ENCODE measurements around the gene ADD2. TPM values are rescaled to one million over a fixed set of nuclear protein-coding genes. Genes with fewer than 3 reads are reported as not detected.

Gene ADD2
- total and polyA plus RNA-seq, 2 experiments from 2014 or later: 34.6 to 223 TPM

DNA sequence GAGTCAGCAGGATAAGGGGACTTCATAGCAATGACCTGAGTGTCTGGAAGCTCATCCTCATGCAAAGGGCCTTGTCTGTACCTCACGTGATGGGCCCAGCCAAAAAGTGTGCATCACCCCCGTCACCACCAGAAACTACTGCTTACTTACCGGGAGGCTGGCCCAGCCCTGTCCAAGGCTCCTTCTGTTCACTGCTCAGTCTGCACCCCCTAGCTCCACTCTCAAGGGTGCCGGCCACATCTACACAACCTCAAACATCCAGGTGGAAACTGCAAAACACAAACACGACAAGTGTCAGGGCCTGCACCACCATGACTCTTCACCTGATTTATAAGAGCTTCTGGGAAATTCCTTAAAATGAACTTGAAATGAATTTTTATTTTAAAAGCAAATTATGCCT, 55.1 kb downstream of the ADD2 start:
- TF ChIP-seq POLR2AphosphoS5 (IDR thresholded peaks at IDR 0.05; ENCODE audit: low read depth) (no peak), ZNF331 (CRISPR knock-in tag; IDR thresholded peaks at IDR 0.05; ENCODE audit: low read depth) (no peak), NANOG (IDR thresholded peaks at IDR 0.05; ENCODE audit: borderline replicate concordance) (no peak), EZH2phosphoT487 (IDR thresholded peaks at IDR 0.05; ENCODE audit: unreplicated experiment) (no peak), ZNF114 (CRISPR knock-in tag; IDR thresholded peaks at IDR 0.05) (no peak), EZH2 (IDR thresholded peaks at IDR 0.05; ENCODE audit: low read depth, unreplicated experiment) (no peak), JUNB (IDR thresholded peaks at IDR 0.05; ENCODE audit: unreplicated experiment) (no peak), STAT1 (IDR thresholded peaks at IDR 0.05; ENCODE audit: unreplicated experiment) (no peak), CREB1 (CRISPR knock-in tag; IDR thresholded peaks at IDR 0.05; ENCODE audit: low read depth) (no peak)
- TF ChIP-seq, protein P1, sequence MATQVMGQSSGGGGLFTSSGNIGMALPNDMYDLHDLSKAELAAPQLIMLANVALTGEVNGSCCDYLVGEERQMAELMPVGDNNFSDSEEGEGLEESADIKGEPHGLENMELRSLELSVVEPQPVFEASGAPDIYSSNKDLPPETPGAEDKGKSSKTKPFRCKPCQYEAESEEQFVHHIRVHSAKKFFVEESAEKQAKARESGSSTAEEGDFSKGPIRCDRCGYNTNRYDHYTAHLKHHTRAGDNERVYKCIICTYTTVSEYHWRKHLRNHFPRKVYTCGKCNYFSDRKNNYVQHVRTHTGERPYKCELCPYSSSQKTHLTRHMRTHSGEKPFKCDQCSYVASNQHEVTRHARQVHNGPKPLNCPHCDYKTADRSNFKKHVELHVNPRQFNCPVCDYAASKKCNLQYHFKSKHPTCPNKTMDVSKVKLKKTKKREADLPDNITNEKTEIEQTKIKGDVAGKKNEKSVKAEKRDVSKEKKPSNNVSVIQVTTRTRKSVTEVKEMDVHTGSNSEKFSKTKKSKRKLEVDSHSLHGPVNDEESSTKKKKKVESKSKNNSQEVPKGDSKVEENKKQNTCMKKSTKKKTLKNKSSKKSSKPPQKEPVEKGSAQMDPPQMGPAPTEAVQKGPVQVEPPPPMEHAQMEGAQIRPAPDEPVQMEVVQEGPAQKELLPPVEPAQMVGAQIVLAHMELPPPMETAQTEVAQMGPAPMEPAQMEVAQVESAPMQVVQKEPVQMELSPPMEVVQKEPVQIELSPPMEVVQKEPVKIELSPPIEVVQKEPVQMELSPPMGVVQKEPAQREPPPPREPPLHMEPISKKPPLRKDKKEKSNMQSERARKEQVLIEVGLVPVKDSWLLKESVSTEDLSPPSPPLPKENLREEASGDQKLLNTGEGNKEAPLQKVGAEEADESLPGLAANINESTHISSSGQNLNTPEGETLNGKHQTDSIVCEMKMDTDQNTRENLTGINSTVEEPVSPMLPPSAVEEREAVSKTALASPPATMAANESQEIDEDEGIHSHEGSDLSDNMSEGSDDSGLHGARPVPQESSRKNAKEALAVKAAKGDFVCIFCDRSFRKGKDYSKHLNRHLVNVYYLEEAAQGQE (IDR thresholded peaks at IDR 0.05; ENCODE audit: unreplicated experiment): no peak
- TF ChIP-seq, protein P2, sequence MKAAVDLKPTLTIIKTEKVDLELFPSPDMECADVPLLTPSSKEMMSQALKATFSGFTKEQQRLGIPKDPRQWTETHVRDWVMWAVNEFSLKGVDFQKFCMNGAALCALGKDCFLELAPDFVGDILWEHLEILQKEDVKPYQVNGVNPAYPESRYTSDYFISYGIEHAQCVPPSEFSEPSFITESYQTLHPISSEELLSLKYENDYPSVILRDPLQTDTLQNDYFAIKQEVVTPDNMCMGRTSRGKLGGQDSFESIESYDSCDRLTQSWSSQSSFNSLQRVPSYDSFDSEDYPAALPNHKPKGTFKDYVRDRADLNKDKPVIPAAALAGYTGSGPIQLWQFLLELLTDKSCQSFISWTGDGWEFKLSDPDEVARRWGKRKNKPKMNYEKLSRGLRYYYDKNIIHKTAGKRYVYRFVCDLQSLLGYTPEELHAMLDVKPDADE (IDR thresholded peaks at IDR 0.05): no peak
- TF ChIP-seq, protein P3, sequence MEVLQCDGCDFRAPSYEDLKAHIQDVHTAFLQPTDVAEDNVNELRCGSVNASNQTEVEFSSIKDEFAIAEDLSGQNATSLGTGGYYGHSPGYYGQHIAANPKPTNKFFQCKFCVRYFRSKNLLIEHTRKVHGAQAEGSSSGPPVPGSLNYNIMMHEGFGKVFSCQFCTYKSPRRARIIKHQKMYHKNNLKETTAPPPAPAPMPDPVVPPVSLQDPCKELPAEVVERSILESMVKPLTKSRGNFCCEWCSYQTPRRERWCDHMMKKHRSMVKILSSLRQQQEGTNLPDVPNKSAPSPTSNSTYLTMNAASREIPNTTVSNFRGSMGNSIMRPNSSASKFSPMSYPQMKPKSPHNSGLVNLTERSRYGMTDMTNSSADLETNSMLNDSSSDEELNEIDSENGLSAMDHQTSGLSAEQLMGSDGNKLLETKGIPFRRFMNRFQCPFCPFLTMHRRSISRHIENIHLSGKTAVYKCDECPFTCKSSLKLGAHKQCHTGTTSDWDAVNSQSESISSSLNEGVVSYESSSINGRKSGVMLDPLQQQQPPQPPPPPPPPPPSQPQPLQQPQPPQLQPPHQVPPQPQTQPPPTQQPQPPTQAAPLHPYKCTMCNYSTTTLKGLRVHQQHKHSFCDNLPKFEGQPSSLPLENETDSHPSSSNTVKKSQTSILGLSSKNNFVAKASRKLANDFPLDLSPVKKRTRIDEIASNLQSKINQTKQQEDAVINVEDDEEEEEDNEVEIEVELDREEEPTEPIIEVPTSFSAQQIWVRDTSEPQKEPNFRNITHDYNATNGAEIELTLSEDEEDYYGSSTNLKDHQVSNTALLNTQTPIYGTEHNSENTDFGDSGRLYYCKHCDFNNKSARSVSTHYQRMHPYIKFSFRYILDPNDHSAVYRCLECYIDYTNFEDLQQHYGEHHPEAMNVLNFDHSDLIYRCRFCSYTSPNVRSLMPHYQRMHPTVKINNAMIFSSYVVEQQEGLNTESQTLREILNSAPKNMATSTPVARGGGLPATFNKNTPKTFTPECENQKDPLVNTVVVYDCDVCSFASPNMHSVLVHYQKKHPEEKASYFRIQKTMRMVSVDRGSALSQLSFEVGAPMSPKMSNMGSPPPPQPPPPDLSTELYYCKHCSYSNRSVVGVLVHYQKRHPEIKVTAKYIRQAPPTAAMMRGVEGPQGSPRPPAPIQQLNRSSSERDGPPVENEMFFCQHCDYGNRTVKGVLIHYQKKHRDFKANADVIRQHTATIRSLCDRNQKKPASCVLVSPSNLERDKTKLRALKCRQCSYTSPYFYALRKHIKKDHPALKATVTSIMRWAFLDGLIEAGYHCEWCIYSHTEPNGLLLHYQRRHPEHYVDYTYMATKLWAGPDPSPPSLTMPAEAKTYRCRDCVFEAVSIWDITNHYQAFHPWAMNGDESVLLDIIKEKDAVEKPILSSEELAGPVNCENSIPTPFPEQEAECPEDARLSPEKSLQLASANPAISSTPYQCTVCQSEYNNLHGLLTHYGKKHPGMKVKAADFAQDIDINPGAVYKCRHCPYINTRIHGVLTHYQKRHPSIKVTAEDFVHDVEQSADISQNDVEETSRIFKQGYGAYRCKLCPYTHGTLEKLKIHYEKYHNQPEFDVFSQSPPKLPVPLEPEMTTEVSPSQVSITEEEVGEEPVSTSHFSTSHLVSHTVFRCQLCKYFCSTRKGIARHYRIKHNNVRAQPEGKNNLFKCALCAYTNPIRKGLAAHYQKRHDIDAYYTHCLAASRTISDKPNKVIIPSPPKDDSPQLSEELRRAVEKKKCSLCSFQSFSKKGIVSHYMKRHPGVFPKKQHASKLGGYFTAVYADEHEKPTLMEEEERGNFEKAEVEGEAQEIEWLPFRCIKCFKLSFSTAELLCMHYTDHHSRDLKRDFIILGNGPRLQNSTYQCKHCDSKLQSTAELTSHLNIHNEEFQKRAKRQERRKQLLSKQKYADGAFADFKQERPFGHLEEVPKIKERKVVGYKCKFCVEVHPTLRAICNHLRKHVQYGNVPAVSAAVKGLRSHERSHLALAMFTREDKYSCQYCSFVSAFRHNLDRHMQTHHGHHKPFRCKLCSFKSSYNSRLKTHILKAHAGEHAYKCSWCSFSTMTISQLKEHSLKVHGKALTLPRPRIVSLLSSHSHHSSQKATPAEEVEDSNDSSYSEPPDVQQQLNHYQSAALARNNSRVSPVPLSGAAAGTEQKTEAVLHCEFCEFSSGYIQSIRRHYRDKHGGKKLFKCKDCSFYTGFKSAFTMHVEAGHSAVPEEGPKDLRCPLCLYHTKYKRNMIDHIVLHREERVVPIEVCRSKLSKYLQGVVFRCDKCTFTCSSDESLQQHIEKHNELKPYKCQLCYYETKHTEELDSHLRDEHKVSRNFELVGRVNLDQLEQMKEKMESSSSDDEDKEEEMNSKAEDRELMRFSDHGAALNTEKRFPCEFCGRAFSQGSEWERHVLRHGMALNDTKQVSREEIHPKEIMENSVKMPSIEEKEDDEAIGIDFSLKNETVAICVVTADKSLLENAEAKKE (CRISPR knock-in tag; IDR thresholded peaks at IDR 0.05): no peak
- TF ChIP-seq, protein P4, sequence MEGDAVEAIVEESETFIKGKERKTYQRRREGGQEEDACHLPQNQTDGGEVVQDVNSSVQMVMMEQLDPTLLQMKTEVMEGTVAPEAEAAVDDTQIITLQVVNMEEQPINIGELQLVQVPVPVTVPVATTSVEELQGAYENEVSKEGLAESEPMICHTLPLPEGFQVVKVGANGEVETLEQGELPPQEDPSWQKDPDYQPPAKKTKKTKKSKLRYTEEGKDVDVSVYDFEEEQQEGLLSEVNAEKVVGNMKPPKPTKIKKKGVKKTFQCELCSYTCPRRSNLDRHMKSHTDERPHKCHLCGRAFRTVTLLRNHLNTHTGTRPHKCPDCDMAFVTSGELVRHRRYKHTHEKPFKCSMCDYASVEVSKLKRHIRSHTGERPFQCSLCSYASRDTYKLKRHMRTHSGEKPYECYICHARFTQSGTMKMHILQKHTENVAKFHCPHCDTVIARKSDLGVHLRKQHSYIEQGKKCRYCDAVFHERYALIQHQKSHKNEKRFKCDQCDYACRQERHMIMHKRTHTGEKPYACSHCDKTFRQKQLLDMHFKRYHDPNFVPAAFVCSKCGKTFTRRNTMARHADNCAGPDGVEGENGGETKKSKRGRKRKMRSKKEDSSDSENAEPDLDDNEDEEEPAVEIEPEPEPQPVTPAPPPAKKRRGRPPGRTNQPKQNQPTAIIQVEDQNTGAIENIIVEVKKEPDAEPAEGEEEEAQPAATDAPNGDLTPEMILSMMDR (conservative IDR thresholded peaks at IDR 0.05; ENCODE audit: low read depth in 2 of 2): no peak
- Histone ChIP-seq H3K4me2 (no peak overlapping the region), H3K27ac (ENCODE audit: low read depth) (no peak overlapping the region), H3K27me3 (ENCODE audit: insufficient read depth) (no peaks in the 10 kb centered on the region), H2AFZ (no peak overlapping the region), H3K9me2 (ENCODE audit: insufficient read depth) (0 out of 2 replicates have a peak, but pooled peaks cover 4% of the 10 kb centered on the region), H3K79me2 (replicated peaks; ENCODE audit: insufficient read depth) (peaks cover 90% of the 10 kb centered on the region), H3K36me3 (ENCODE audit: insufficient read depth) (peaks cover 4% of the 10 kb centered on the region), H4K20me1 (replicated peaks; ENCODE audit: insufficient read depth) (peaks cover 62% of the 10 kb centered on the region), H3K4me1 (ENCODE audit: insufficient read depth) (peaks cover 60% of the 10 kb centered on the region), H3F3A (replicated peaks; ENCODE audit: low read depth) (no peaks in the 10 kb centered on the region), H3K4me3 (no peak overlapping the region)
- Mint-ChIP-seq H3K4me3 (no peak overlapping the region), H3K27me3 (ENCODE audit: insufficient read depth, low read depth, poor library complexity) (peaks cover 22% of the 10 kb centered on the region), H3K4me1 (peaks cover 78% of the 10 kb centered on the region), H3K27ac (peak overlapping the region; percentile 22; the same call in 1 of the 2 replicates), H3K9me3 (no peaks in the 10 kb centered on the region), H3K36me3 (ENCODE audit: low read depth) (peaks cover 45% of the 10 kb centered on the region)
- DNase-seq (ENCODE audit: low spot score) (no peak), ATAC-seq (no peak)

Data from GM23338 (cell line).